GM12872 (cell line): Measurements from ENCODE around the gene IKZF1.
A peak's percentile ranks its signal among the peaks of the same experiment; 100 is the strongest.

Experiments used
- CTCF ChIP-seq: IDR thresholded peaks from 3 replicates; pipeline ENCODE4 v1.5.1; 2011; ENCODE audit warnings: low read depth, mild to moderate bottlenecking, low read length, moderate library complexity; ENCODE audit not compliant: insufficient read depth

The IKZF1 gene

GRCh38 chr7:50305583-50306493 lies 1.3 kb downstream of the IKZF1 start:
- no peak for TF ChIP-seq CTCF

GRCh38 chr7:50306494-50307367 lies 2.2 kb downstream of the IKZF1 start:
- TF ChIP-seq CTCF, result no peak

GRCh38 chr7:50307368-50308032 lies 3.0 kb downstream of the IKZF1 start:
- peak; percentile 23; the same call in 1 of the 3 replicates for TF ChIP-seq CTCF

- TF ChIP-seq CTCF, result no peak
Measured at GRCh38 chr7:50308203-50308531, 3.7 kb downstream of the IKZF1 start.

- TF ChIP-seq CTCF, result no peak
Measured at GRCh38 chr7:50308532-50309385, 4.2 kb downstream of the IKZF1 start.

- no peak for TF ChIP-seq CTCF
Measured at GRCh38 chr7:50309721-50310120, 5.2 kb downstream of the IKZF1 start.
